Natural killer cell (primary cell): ENCODE measurements around the gene ABR. TPM values are rescaled to one million over a fixed set of nuclear protein-coding genes. Genes with fewer than 3 reads are reported as not detected.

ENCODE experiments used
- ATAC-seq, 3 donors: fragments of 150-1000 bp in 2 of 3; fragments of 200-7000 bp in 1 of 3; cut with Tn5 transposase; 1 replicate in 1 of 3; 2 replicates in 2 of 3; pipeline ENCODE4 v1.10.0; 2021; ENCODE audit warnings: mild to moderate bottlenecking in 2 of 3, moderate library complexity in 2 of 3
- DNase-seq, 2 donors: peaks; one replicate each; pipeline versions ENCODE4 v3.0.0 to v3.0.0-alpha.2; 2013 to 2021; ENCODE audit warnings: mixed read lengths in 1 of 2
- H3K27ac ChIP-seq: one replicate; pipeline ENCODE4 v1.5.1; 2013; ENCODE audit warnings: mild to moderate bottlenecking, low read length
- H3K27me3 ChIP-seq: one replicate; pipeline ENCODE4 v1.6.1; 2013; ENCODE audit warnings: low read length; ENCODE audit not compliant: control insufficient read depth, insufficient read depth
- H3K36me3 ChIP-seq: one replicate; pipeline ENCODE4 v1.6.1; 2013; ENCODE audit warnings: low read length; ENCODE audit not compliant: control insufficient read depth, insufficient read depth
- H3K4me1 ChIP-seq: one replicate; pipeline ENCODE4 v1.6.1; 2013; ENCODE audit warnings: low read length; ENCODE audit not compliant: control insufficient read depth, insufficient read depth
- H3K4me3 ChIP-seq: one replicate; pipeline ENCODE4 v1.5.1; 2013; ENCODE audit warnings: low read length
- H3K9me3 ChIP-seq: one replicate; pipeline ENCODE4 v1.6.1; 2013; ENCODE audit warnings: low read length; ENCODE audit not compliant: control insufficient read depth, insufficient read depth
- H3K27ac Mint-ChIP-seq, 2 donors: one replicate each; pipeline ENCODE4 v1.8.0; 2022; ENCODE audit warnings: mild to moderate bottlenecking in 2 of 2, mixed read lengths in 2 of 2, moderate library complexity in 1 of 2
- H3K27me3 Mint-ChIP-seq, 2 donors: one replicate each; pipeline ENCODE4 v1.8.0; 2022; ENCODE audit warnings: low read depth in 2 of 2, mixed read lengths in 2 of 2
- H3K36me3 Mint-ChIP-seq: one replicate; pipeline ENCODE4 v1.8.0; 2022; ENCODE audit warnings: mixed read lengths
- H3K4me1 Mint-ChIP-seq, 2 donors: one replicate each; pipeline ENCODE4 v1.8.0; 2022; ENCODE audit warnings: mixed read lengths in 2 of 2
- H3K4me3 Mint-ChIP-seq: one replicate; pipeline ENCODE4 v1.8.0; 2022; ENCODE audit warnings: mild to moderate bottlenecking, moderate library complexity, mixed read lengths
- H3K9me3 Mint-ChIP-seq, 2 donors: one replicate each; pipeline ENCODE4 v1.8.0; 2022; ENCODE audit warnings: mixed read lengths in 2 of 2
- CTCF ChIP-seq: fragments of 200-600 bp; IDR thresholded peaks from one replicate; pipeline ENCODE4 v1.8.0; 2022; ENCODE audit warnings: antibody characterized with exemption
- WGBS: methylation state at CpG from one replicate; pipeline ENCODE4 v1.1.7; 2013; ENCODE audit warnings: missing lambda C conversion rate; ENCODE audit not compliant: insufficient coverage; 5-methylcytosine and 5-hydroxymethylcytosine counted together
- intact Hi-C: fragments of 100-400 bp; cut with micrococcal nuclease; formaldehyde crosslinking; loops from one replicate; pipeline ENCODE4 v1.14.2; 2022
- total RNA-seq, 4 donors: library from RNA; stranded (reverse); fragments of 120-200 nt in 1 of 4; gene quantifications; one replicate each; pipeline versions ENCODE4 v1.2.3 to v1.2.4, GENCODE V29; 2013 to 2022

ABR gene
- total RNA-seq, 3 donors from 2014 or later (not counting 1 experiment from before 2014, with no cell fraction given) = 155 to 215 (median 163) TPM

- H3K4me3 Mint-ChIP-seq = no peak overlapping the region
- WGBS = 79% methylated on average over 13 of the region's 13 CpGs
- ATAC-seq = no peak
Observed at GRCh38 chr17:1186214-1186820, 6.5 kb upstream of the ABR start.

GRCh38 chr17:1183171-1183873 lies 3.5 kb upstream of the ABR start:
- H3K4me3 ChIP-seq = no peak overlapping the region
- H3K4me1 ChIP-seq = peaks cover 59% of the 10 kb centered on the region
- no peaks in the 10 kb centered on the region for H3K9me3 ChIP-seq
- TF ChIP-seq CTCF = no peak
- Mint-ChIP-seq H3K4me3 (no peak overlapping the region), H3K36me3 (no peaks in the 10 kb centered on the region), H3K4me1 (peaks cover 11 to 13% of the 10 kb centered on the region in 2 donors), H3K27ac (no peak overlapping the region), H3K27me3 (no peaks in the 10 kb centered on the region), H3K9me3 (no peaks in the 10 kb centered on the region)
- DNase-seq (peak in 1 of 2 donors; percentile 22), ATAC-seq (no peak)
- intact Hi-C loops = no loop called here
- WGBS = 46% methylated on average over 13 of the region's 14 CpGs
- no peaks in the 10 kb centered on the region for H3K36me3 ChIP-seq
- no peaks in the 10 kb centered on the region for H3K27me3 ChIP-seq
- H3K27ac ChIP-seq = no peak overlapping the region

More at GRCh38 chr17:1186214-1186820, 6.5 kb upstream of the ABR start:
- H3K9me3 Mint-ChIP-seq = no peaks in the 10 kb centered on the region
- intact Hi-C loops = no loop called here
- Histone ChIP-seq H3K27ac (no peak overlapping the region), H3K4me1 (peaks cover 46% of the 10 kb centered on the region), H3K9me3 (no peaks in the 10 kb centered on the region), H3K4me3 (no peak overlapping the region), H3K36me3 (no peaks in the 10 kb centered on the region), H3K27me3 (no peaks in the 10 kb centered on the region)
- DNase-seq = no peak
- TF ChIP-seq CTCF = no peak
- peaks cover 11 to 13% of the 10 kb centered on the region in 2 donors for H3K4me1 Mint-ChIP-seq
- no peaks in the 10 kb centered on the region for H3K27me3 Mint-ChIP-seq
- no peak overlapping the region for H3K27ac Mint-ChIP-seq
- H3K36me3 Mint-ChIP-seq = no peaks in the 10 kb centered on the region

- no peaks in the 10 kb centered on the region for H3K9me3 Mint-ChIP-seq
- no peak for ATAC-seq
- no peaks in the 10 kb centered on the region for H3K27me3 ChIP-seq
- no peak for DNase-seq
- no peak overlapping the region for H3K27ac Mint-ChIP-seq
- WGBS = 68% methylated on average over 11 of the region's 11 CpGs
- no peak overlapping the region for H3K4me3 ChIP-seq
- no peak overlapping the region for H3K4me3 Mint-ChIP-seq
- H3K9me3 ChIP-seq = no peaks in the 10 kb centered on the region
- peaks cover 59% of the 10 kb centered on the region for H3K4me1 ChIP-seq
- H3K27ac ChIP-seq = no peak overlapping the region
- intact Hi-C loops = no loop called here
- peaks cover 11 to 15% of the 10 kb centered on the region in 2 donors for H3K4me1 Mint-ChIP-seq
- no peak for TF ChIP-seq CTCF
- no peaks in the 10 kb centered on the region for H3K36me3 Mint-ChIP-seq
- H3K36me3 ChIP-seq = no peaks in the 10 kb centered on the region
- H3K27me3 Mint-ChIP-seq = no peaks in the 10 kb centered on the region
Observed at GRCh38 chr17:1182811-1183170, 3.0 kb upstream of the ABR start.
